HCT116 (cell line): ENCODE data around the gene GAK. TPM values are rescaled to one million over a fixed set of nuclear protein-coding genes. Genes with fewer than 3 reads are reported as not detected.

ENCODE experiments used
- ATAC-seq: fragments of 200-7000 bp; cut with Tn5 transposase; 2 replicates; pipeline ENCODE4 v1.9.1; 2020; ENCODE audit warnings: mild to moderate bottlenecking, moderate library complexity
- BruUV-seq: library from RNA; stranded (reverse); fragments of 400-500 nt; replicated peaks from 2 replicates; lab custom pipeline; 2021; lab: Mats Ljungman, UMichigan
- CTCF ChIA-PET: fragments of 300-600 bp; sonication (Branson Sonifier 250); formaldehyde crosslinking; loops from one replicate; lab custom pipeline; 2021; ENCODE audit warnings: antibody characterized with exemption; lab: Charles Lee
- POLR2A ChIA-PET: fragments of 300-600, 350-600 bp; sonication (Branson Sonifier 250); formaldehyde crosslinking; loops from one replicate; lab custom pipeline; 2021; ENCODE audit warnings: antibody characterized with exemption; lab: Charles Lee
- RAD21 ChIA-PET, 2 experiments: fragments of 300-600 bp; sonication (Branson Sonifier 250); formaldehyde crosslinking; loops; one replicate each; lab custom pipeline; 2023; ENCODE audit warnings: low total read pairs in 2 of 2; ENCODE audit not compliant: uncharacterized antibody in 2 of 2, unreplicated experiment in 2 of 2, low non-redundant PET in 1 of 2; lab: Charles Lee
- DNase-seq: peaks from one replicate; pipeline ENCODE4 v3.0.0-alpha.2; 2010; ENCODE audit warnings: low read depth, low spot score
- H2AFZ ChIP-seq: fragments of 200-600 bp; shearing (Covaris generic), sonication (generic); 2 replicates; pipeline ENCODE4 v1.6.1; 2017; ENCODE audit warnings: low read depth, mixed run types, mixed read lengths, antibody characterized with exemption, low read length; ENCODE audit not compliant: poor library complexity, severe bottlenecking
- H3K27ac ChIP-seq: 2 replicates; pipeline ENCODE4 v1.5.1; 2012; ENCODE audit warnings: low read depth, low read length
- H3K27me3 ChIP-seq: fragments of 200-600 bp; sonication (generic); 2 replicates; pipeline ENCODE4 v1.6.1; 2016; ENCODE audit warnings: mixed run types, low read length, mixed read lengths; ENCODE audit not compliant: insufficient read depth
- H3K36me3 ChIP-seq, 2 experiments: fragments of 200-500 bp in 1 of 2; fragments of 200-600 bp in 1 of 2; sonication (Bioruptor generic) in 1 of 2; sonication (generic) in 1 of 2; 2 replicates each; pipeline versions ENCODE4 v1.5.1 to v1.6.1; 2014 to 2016; ENCODE audit warnings: low read length in 2 of 2, inconsistent platforms in 1 of 2, mixed read lengths in 1 of 2, mixed run types in 1 of 2; ENCODE audit not compliant: insufficient read depth in 2 of 2, control insufficient read depth in 1 of 2
- H3K4me1 ChIP-seq, 2 experiments: fragments of 200-600 bp in 1 of 2; sonication (generic) in 1 of 2; 2 replicates each; pipeline versions ENCODE4 v1.5.1 to v1.6.1; 2012 to 2017; ENCODE audit warnings: low read length in 2 of 2, inconsistent platforms in 1 of 2, mild to moderate bottlenecking in 1 of 2, mixed read lengths in 1 of 2, mixed run types in 1 of 2, moderate library complexity in 1 of 2; ENCODE audit not compliant: insufficient read depth in 2 of 2, control insufficient read depth in 1 of 2
- H3K4me2 ChIP-seq: fragments of 200-600 bp; sonication (generic); 2 replicates; pipeline ENCODE4 v1.6.1; 2017; ENCODE audit warnings: mixed run types, low read length, mixed read lengths
- H3K4me3 ChIP-seq, 2 experiments: fragments of 200-600 bp in 1 of 2; sonication (generic) in 1 of 2; replicated peaks in 1 of 2; 2 replicates each; pipeline ENCODE4 v1.5.1; 2011 to 2016; ENCODE audit warnings: low read length in 2 of 2, control low read depth in 1 of 2, low read depth in 1 of 2, mild to moderate bottlenecking in 1 of 2, mixed read lengths in 1 of 2, mixed run types in 1 of 2
- H3K79me2 ChIP-seq: fragments of 200-600 bp; sonication (generic); 2 replicates; pipeline ENCODE4 v1.6.1; 2017; ENCODE audit warnings: mild to moderate bottlenecking, mixed run types, low read length, moderate library complexity, mixed read lengths; ENCODE audit not compliant: insufficient read depth
- H3K9ac ChIP-seq: fragments of 200-600 bp; sonication (generic); 2 replicates; pipeline ENCODE4 v1.6.1; 2016; ENCODE audit warnings: low read length, mixed read lengths
- H3K9me2 ChIP-seq: fragments of 200-600 bp; sonication (generic), shearing (Covaris generic); 2 replicates; pipeline ENCODE4 v1.6.1; 2017; ENCODE audit warnings: mixed run types, mild to moderate bottlenecking, moderate library complexity; ENCODE audit not compliant: insufficient read depth
- H3K9me3 ChIP-seq, 2 experiments: fragments of 200-500 bp in 1 of 2; fragments of 200-600 bp in 1 of 2; sonication (Bioruptor generic) in 1 of 2; sonication (generic) in 1 of 2; 2 replicates each; pipeline ENCODE4 v1.6.1; 2014 to 2017; ENCODE audit warnings: low read length in 2 of 2, mixed read lengths in 2 of 2, inconsistent platforms in 1 of 2, low read depth in 1 of 2, mild to moderate bottlenecking in 1 of 2, mixed run types in 1 of 2, moderate library complexity in 1 of 2; ENCODE audit not compliant: control insufficient read depth in 1 of 2, insufficient read depth in 1 of 2
- H4K20me1 ChIP-seq: fragments of 200-600 bp; sonication (generic), shearing (Covaris generic); 2 replicates; pipeline ENCODE4 v1.6.1; 2017; ENCODE audit warnings: mixed run types, mild to moderate bottlenecking, moderate library complexity; ENCODE audit not compliant: insufficient read depth
- EGR1 ChIP-seq: IDR thresholded peaks from 2 replicates; pipeline ENCODE4 v1.6.1; 2012; ENCODE audit warnings: low read depth
- FOSL1 ChIP-seq: IDR thresholded peaks from 2 replicates; pipeline ENCODE4 v1.6.1; 2012; ENCODE audit warnings: low read depth
- intact Hi-C: fragments of 100-400 bp; cut with micrococcal nuclease; formaldehyde crosslinking; loops from 2 replicates; pipeline ENCODE4 v1.10.0; 2022
- total RNA-seq: library from RNA; stranded (reverse); gene quantifications from one replicate; pipeline ENCODE4 v1.2.1, GENCODE V29; 2021; ENCODE audit not compliant: unreplicated experiment
- TF ChIP-seq, protein P1 (sequence below): IDR thresholded peaks from 2 replicates; pipeline ENCODE4 v1.6.1; 2011; ENCODE audit warnings: mild to moderate bottlenecking, low read length, moderate library complexity; ENCODE audit not compliant: insufficient replicate concordance; ENCODE audit errors: extremely low read depth
- TF ChIP-seq, protein P2 (sequence below): IDR thresholded peaks from 2 replicates; pipeline ENCODE4 v1.6.1; 2012

Gene GAK
- total RNA-seq, 1 experiment from 2014 or later, result 123 TPM

DNA sequence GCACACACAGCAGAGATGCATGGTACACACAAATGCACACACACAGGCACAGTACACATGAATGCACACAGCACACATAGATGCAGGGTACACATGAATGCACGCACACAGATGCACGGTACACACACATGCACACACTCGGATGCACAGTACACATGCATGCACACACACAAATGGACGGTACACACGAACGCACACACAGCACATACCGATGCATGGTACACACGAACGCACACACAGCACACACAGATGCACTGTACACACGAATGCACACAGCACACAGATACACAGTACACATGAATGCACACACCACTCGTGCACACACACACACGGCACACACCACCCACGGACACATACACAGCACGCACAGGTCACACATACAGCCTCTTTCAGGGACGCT is 62.3 kb downstream of the GAK start:
- no peak for DNase-seq
- Histone ChIP-seq H3K4me2 (no peak overlapping the region), H3K27ac (no peak overlapping the region), H3K79me2 (no peaks in the 10 kb centered on the region), H3K4me1 (no peaks in the 10 kb centered on the region), H3K27me3 (no peaks in the 10 kb centered on the region), H3K9me2 (no peaks in the 10 kb centered on the region), H2AFZ (no peak overlapping the region), H3K9ac (no peak overlapping the region), H3K9me3 (no peaks in the 10 kb centered on the region), H4K20me1 (no peaks in the 10 kb centered on the region), H3K4me3 (no peak overlapping the region), H3K36me3 (peaks cover 6 to 23% of the 10 kb centered on the region in 2 experiments; a peak in 3 of 4 replicates)
- BruUV-seq, result no TSS peak
- POLR2A ChIA-PET, result no interaction called here
- no peak for ATAC-seq
- intact Hi-C loops, result no loop called here
- TF ChIP-seq, protein P1, sequence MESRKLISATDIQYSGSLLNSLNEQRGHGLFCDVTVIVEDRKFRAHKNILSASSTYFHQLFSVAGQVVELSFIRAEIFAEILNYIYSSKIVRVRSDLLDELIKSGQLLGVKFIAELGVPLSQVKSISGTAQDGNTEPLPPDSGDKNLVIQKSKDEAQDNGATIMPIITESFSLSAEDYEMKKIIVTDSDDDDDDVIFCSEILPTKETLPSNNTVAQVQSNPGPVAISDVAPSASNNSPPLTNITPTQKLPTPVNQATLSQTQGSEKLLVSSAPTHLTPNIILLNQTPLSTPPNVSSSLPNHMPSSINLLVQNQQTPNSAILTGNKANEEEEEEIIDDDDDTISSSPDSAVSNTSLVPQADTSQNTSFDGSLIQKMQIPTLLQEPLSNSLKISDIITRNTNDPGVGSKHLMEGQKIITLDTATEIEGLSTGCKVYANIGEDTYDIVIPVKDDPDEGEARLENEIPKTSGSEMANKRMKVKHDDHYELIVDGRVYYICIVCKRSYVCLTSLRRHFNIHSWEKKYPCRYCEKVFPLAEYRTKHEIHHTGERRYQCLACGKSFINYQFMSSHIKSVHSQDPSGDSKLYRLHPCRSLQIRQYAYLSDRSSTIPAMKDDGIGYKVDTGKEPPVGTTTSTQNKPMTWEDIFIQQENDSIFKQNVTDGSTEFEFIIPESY, result no peak
- no peak for TF ChIP-seq FOSL1
- CTCF ChIA-PET, result no interaction called here
- RAD21 ChIA-PET, result no interaction called here

DNA sequence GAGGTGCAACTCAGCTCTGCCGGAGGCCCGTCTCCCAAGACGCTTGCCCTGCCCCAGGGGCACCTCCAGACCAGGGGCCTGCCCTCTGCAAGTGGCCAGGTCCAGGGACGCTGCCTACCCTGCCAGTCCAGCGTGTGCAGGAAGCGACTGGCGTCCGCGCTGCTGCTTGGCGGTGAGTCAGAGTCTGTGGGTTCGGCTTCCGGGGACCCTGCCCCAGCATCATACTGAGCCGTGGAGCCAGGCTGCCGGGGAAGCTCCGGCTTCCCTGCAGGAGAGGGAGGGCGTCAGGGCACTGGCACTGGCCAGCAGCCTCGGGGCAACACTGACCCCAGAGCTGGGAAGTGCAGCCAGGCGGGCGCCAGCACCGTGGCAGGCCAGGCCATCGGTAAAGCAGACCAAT is 63.7 kb downstream of the GAK start:
- H3K27me3 ChIP-seq, result no peaks in the 10 kb centered on the region
- CTCF ChIA-PET, result no interaction called here
- ATAC-seq (no peak), DNase-seq (no peak)
- H2AFZ ChIP-seq, result no peak overlapping the region
- no TSS peak for BruUV-seq
- intact Hi-C loops, result no loop called here
- no peaks in the 10 kb centered on the region for H3K9me3 ChIP-seq
- H3K4me1 ChIP-seq, result no peaks in the 10 kb centered on the region
- H4K20me1 ChIP-seq, result no peaks in the 10 kb centered on the region
- H3K9me2 ChIP-seq, result no peaks in the 10 kb centered on the region
- no peak overlapping the region for H3K9ac ChIP-seq
- H3K36me3 ChIP-seq, result peaks cover 6 to 23% of the 10 kb centered on the region in 2 experiments; a peak in 3 of 4 replicates
- no peak overlapping the region for H3K4me3 ChIP-seq
- TF ChIP-seq EGR1, result no peak
- TF ChIP-seq, protein P2, sequence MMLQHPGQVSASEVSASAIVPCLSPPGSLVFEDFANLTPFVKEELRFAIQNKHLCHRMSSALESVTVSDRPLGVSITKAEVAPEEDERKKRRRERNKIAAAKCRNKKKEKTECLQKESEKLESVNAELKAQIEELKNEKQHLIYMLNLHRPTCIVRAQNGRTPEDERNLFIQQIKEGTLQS, result no peak
- TF ChIP-seq, all 23 proteins: peak for 0
- no peaks in the 10 kb centered on the region for H3K79me2 ChIP-seq
- H3K4me2 ChIP-seq, result no peak overlapping the region
- ChIA-PET POLR2A (no interaction called here), RAD21 (no interaction called here)
- H3K27ac ChIP-seq, result no peak overlapping the region
